Astrocyte (in vitro differentiated cells and primary cell): Measurements from ENCODE around the gene GAB2. TPM values are rescaled to one million over a fixed set of nuclear protein-coding genes. Genes with fewer than 3 reads are reported as not detected.
"Not testable (repeated sequence)": the region's sequence is repeated elsewhere in the genome, so short reads cannot be mapped to it uniquely, and the experiment has no call there.

ENCODE experiments used
- DNase-seq: peaks from one replicate; pipeline ENCODE4 v3.0.0-alpha.2; 2010; ENCODE audit warnings: low read depth
- FAIRE-seq: peaks from 2 replicates; lab custom pipeline; 2011; peaks lifted over from hg19 to GRCh38; lab: Jason Lieb, UNC
- H2AFZ ChIP-seq: 2 replicates; pipeline ENCODE4 v1.6.0; 2012; ENCODE audit warnings: low read depth, low read length, inconsistent platforms
- H3K27ac ChIP-seq: 2 replicates; pipeline ENCODE4 v1.5.1; 2011; ENCODE audit warnings: low read depth, low read length, inconsistent platforms
- H3K27me3 ChIP-seq: 2 replicates; pipeline ENCODE4 v1.6.0; 2011; ENCODE audit warnings: low read length, inconsistent platforms; ENCODE audit not compliant: insufficient read depth
- H3K36me3 ChIP-seq: 2 replicates; pipeline ENCODE4 v1.5.1; 2011; ENCODE audit warnings: low read length, inconsistent platforms; ENCODE audit not compliant: insufficient read depth
- H3K4me1 ChIP-seq: 2 replicates; pipeline ENCODE4 v1.5.1; 2011; ENCODE audit warnings: low read length, inconsistent platforms; ENCODE audit not compliant: insufficient read depth
- H3K4me2 ChIP-seq: 2 replicates; pipeline ENCODE4 v1.6.0; 2012; ENCODE audit warnings: low read length, inconsistent platforms
- H3K4me3 ChIP-seq: 2 replicates; pipeline ENCODE4 v1.5.1; 2011; ENCODE audit warnings: low read depth, mild to moderate bottlenecking, low read length, inconsistent platforms; ENCODE audit not compliant: insufficient read depth
- H3K79me2 ChIP-seq: 2 replicates; pipeline ENCODE4 v1.6.0; 2012; ENCODE audit warnings: mild to moderate bottlenecking, low read length, inconsistent platforms; ENCODE audit not compliant: insufficient read depth
- H3K9ac ChIP-seq: 2 replicates; pipeline ENCODE4 v1.6.0; 2012; ENCODE audit warnings: mild to moderate bottlenecking, low read length, inconsistent platforms
- H3K9me3 ChIP-seq: 2 replicates; pipeline ENCODE4 v1.5.1; 2012; ENCODE audit warnings: low read depth, mild to moderate bottlenecking, low read length, inconsistent platforms; ENCODE audit not compliant: insufficient read depth
- H4K20me1 ChIP-seq: 2 replicates; pipeline ENCODE4 v1.6.0; 2012; ENCODE audit warnings: low read length, inconsistent platforms; ENCODE audit not compliant: insufficient read depth
- H3K27ac Mint-ChIP-seq: one replicate; pipeline ENCODE4 v1.8.0; 2021; ENCODE audit warnings: mild to moderate bottlenecking, mixed read lengths; ENCODE audit not compliant: unreplicated experiment
- H3K27me3 Mint-ChIP-seq: one replicate; pipeline ENCODE4 v1.8.0; 2021; ENCODE audit warnings: low read depth, mixed read lengths; ENCODE audit not compliant: unreplicated experiment
- H3K36me3 Mint-ChIP-seq: one replicate; pipeline ENCODE4 v1.8.0; 2021; ENCODE audit warnings: low read depth, mixed read lengths; ENCODE audit not compliant: unreplicated experiment
- H3K4me1 Mint-ChIP-seq: one replicate; pipeline ENCODE4 v1.8.0; 2021; ENCODE audit warnings: low read depth, mixed read lengths; ENCODE audit not compliant: unreplicated experiment
- H3K4me3 Mint-ChIP-seq: one replicate; pipeline ENCODE4 v1.8.0; 2021; ENCODE audit warnings: mild to moderate bottlenecking, moderate library complexity, mixed read lengths; ENCODE audit not compliant: unreplicated experiment
- H3K9me3 Mint-ChIP-seq: one replicate; pipeline ENCODE4 v1.8.0; 2021; ENCODE audit warnings: mild to moderate bottlenecking, mixed read lengths; ENCODE audit not compliant: unreplicated experiment
- CTCF ChIP-seq: IDR thresholded peaks from 2 replicates; pipeline ENCODE4 v1.5.1; 2011; ENCODE audit warnings: low read depth, mild to moderate bottlenecking, inconsistent platforms, low read length, moderate library complexity; ENCODE audit not compliant: insufficient read depth
- EZH2 ChIP-seq: IDR thresholded peaks from 2 replicates; pipeline ENCODE4 v1.6.1; 2012; ENCODE audit warnings: mild to moderate bottlenecking, low read length, inconsistent platforms; ENCODE audit not compliant: insufficient read depth
- total RNA-seq: library from RNA; stranded (reverse); gene quantifications from 2 replicates; pipeline ENCODE4 v1.2.1, GENCODE V29; 2021

GAB2 gene
- total RNA-seq, 1 donor from 2014 or later = 18.2 TPM

GRCh38 chr11:78465169-78465942 is 47.7 kb upstream of the GAB2 start:
- Histone ChIP-seq H3K4me2 (no peak overlapping the region), H3K4me3 (no peak overlapping the region), H2AFZ (no peak overlapping the region), H3K4me1 (peaks cover 7% of the 10 kb centered on the region), H3K36me3 (peaks cover 5% of the 10 kb centered on the region), H3K27ac (no peak overlapping the region), H3K9me3 (no peaks in the 10 kb centered on the region), H3K9ac (no peak overlapping the region), H3K27me3 (no peaks in the 10 kb centered on the region), H3K79me2 (no peaks in the 10 kb centered on the region), H4K20me1 (no peaks in the 10 kb centered on the region)
- no peak for FAIRE-seq
- no peak overlapping the region for H3K27ac Mint-ChIP-seq
- no peak overlapping the region for H3K4me3 Mint-ChIP-seq
- peaks cover 7% of the 10 kb centered on the region for H3K4me1 Mint-ChIP-seq
- peaks cover 3% of the 10 kb centered on the region for H3K9me3 Mint-ChIP-seq
- no peak for TF ChIP-seq EZH2
- no peak for TF ChIP-seq CTCF
- H3K36me3 Mint-ChIP-seq = peaks cover 10% of the 10 kb centered on the region
- DNase-seq = no peak
- H3K27me3 Mint-ChIP-seq = no peaks in the 10 kb centered on the region

- H3K9ac ChIP-seq, H3K4me2 ChIP-seq, H3K4me1 Mint-ChIP-seq, H3K4me1 ChIP-seq, H3K36me3 ChIP-seq, DNase-seq, H2AFZ ChIP-seq, H3K9me3 ChIP-seq, H3K27ac Mint-ChIP-seq, H3K79me2 ChIP-seq, FAIRE-seq, H3K9me3 Mint-ChIP-seq, H3K27me3 Mint-ChIP-seq, H3K27ac ChIP-seq, H4K20me1 ChIP-seq, H3K4me3 Mint-ChIP-seq, H3K27me3 ChIP-seq, H3K4me3 ChIP-seq: not testable (repeated sequence)
- peaks cover 10% of the 10 kb centered on the region for H3K36me3 Mint-ChIP-seq
Observed at GRCh38 chr11:78464787-78465168, 47.2 kb upstream of the GAB2 start.

GRCh38 chr11:78460471-78460870 is 42.9 kb upstream of the GAB2 start:
- FAIRE-seq = no peak
- no peak overlapping the region for H3K27ac ChIP-seq
- TF ChIP-seq EZH2 = no peak
- no peak for TF ChIP-seq CTCF
- H3K4me1 Mint-ChIP-seq = peaks cover 5% of the 10 kb centered on the region
- no peaks in the 10 kb centered on the region for H3K27me3 ChIP-seq
- H3K36me3 ChIP-seq = peaks cover 1% of the 10 kb centered on the region
- no peak overlapping the region for H3K4me3 Mint-ChIP-seq
- H3K27ac Mint-ChIP-seq = no peak overlapping the region
- no peak overlapping the region for H3K4me3 ChIP-seq
- peak; percentile 40 for DNase-seq
- H3K9ac ChIP-seq = no peak overlapping the region
- peak overlapping the region; percentile 22 for H3K4me2 ChIP-seq
- no peaks in the 10 kb centered on the region for H3K9me3 Mint-ChIP-seq
- peaks cover 7% of the 10 kb centered on the region for H3K4me1 ChIP-seq
- H4K20me1 ChIP-seq = no peaks in the 10 kb centered on the region
- H3K36me3 Mint-ChIP-seq = peaks cover 9% of the 10 kb centered on the region
- no peaks in the 10 kb centered on the region for H3K9me3 ChIP-seq
- no peaks in the 10 kb centered on the region for H3K79me2 ChIP-seq
- no peak overlapping the region for H2AFZ ChIP-seq
- H3K27me3 Mint-ChIP-seq = no peaks in the 10 kb centered on the region
